DND-41 (cell line): ENCODE results near the gene VASH1.

Experiments
- EZH2 ChIP-seq: IDR thresholded peaks from 3 replicates; pipeline ENCODE4 v1.6.1; 2012; ENCODE audit warnings: borderline replicate concordance, low read depth, mild to moderate bottlenecking, moderate library complexity, low read length, inconsistent platforms; ENCODE audit not compliant: severe bottlenecking
- TF ChIP-seq, protein P1 (sequence below): IDR thresholded peaks from 2 replicates; pipeline ENCODE4 v1.5.1; 2012; ENCODE audit warnings: borderline replicate concordance, low read length, moderate library complexity, mild to moderate bottlenecking; ENCODE audit not compliant: poor library complexity, severe bottlenecking; ENCODE audit errors: extremely low read depth

DNA sequence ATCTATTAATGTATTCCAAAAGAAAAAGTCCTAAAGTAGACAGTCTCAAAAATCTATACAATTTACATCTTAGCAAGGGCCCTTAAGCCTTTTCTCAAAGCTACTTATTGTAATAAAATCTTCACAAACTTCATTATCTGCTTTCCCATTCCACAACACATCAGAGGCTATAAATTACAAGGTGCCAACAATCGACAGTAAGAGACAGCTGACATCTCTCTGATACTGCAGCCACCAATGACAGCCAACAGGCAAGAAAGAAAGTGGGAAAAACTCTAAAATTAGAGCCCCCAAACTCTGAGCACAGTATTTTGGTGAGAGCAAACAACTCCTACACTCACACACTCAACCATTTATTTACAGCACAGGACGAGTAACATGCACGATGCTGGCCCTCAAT, 49.3 kb downstream of the VASH1 start:
- TF ChIP-seq, protein P1, sequence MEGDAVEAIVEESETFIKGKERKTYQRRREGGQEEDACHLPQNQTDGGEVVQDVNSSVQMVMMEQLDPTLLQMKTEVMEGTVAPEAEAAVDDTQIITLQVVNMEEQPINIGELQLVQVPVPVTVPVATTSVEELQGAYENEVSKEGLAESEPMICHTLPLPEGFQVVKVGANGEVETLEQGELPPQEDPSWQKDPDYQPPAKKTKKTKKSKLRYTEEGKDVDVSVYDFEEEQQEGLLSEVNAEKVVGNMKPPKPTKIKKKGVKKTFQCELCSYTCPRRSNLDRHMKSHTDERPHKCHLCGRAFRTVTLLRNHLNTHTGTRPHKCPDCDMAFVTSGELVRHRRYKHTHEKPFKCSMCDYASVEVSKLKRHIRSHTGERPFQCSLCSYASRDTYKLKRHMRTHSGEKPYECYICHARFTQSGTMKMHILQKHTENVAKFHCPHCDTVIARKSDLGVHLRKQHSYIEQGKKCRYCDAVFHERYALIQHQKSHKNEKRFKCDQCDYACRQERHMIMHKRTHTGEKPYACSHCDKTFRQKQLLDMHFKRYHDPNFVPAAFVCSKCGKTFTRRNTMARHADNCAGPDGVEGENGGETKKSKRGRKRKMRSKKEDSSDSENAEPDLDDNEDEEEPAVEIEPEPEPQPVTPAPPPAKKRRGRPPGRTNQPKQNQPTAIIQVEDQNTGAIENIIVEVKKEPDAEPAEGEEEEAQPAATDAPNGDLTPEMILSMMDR, result no peak
- no peak for TF ChIP-seq EZH2
